HL-60 (cell line): ENCODE measurements around the gene ITGB3.

Experiments
- DNase-seq, 2 experiments: peaks; one replicate each; pipeline ENCODE4 v3.0.0-alpha.2; 2010 to 2020; ENCODE audit warnings: low read depth in 1 of 2, low spot score in 1 of 2
- H3K27ac ChIP-seq: fragments of 250-450 bp; sonication (Bioruptor Pico); replicated peaks from 2 replicates; pipeline ENCODE4 v1.5.1; 2020; ENCODE audit warnings: mild to moderate bottlenecking, moderate library complexity
- H3K27me3 ChIP-seq: fragments of 250-450 bp; sonication (Bioruptor Pico); 2 replicates; pipeline ENCODE4 v1.5.1; 2021; ENCODE audit warnings: mild to moderate bottlenecking, moderate library complexity; ENCODE audit not compliant: insufficient read depth, poor library complexity, severe bottlenecking
- H3K4me3 ChIP-seq: replicated peaks from 2 replicates; pipeline ENCODE4 v1.5.1; 2011; ENCODE audit warnings: mild to moderate bottlenecking, control low read depth, low read length; ENCODE audit not compliant: insufficient read depth
- CTCF ChIP-seq: IDR thresholded peaks from one replicate; pipeline ENCODE4 v1.5.1; 2011; ENCODE audit warnings: low read length, control low read depth, inconsistent platforms; ENCODE audit not compliant: insufficient read depth
- GABPA ChIP-seq: IDR thresholded peaks from 2 replicates; pipeline ENCODE4 v1.6.1; 2012; ENCODE audit warnings: low read depth
- POLR2AphosphoS5 ChIP-seq: IDR thresholded peaks from 2 replicates; pipeline ENCODE4 v1.6.1; 2012; ENCODE audit warnings: low read depth
- REST ChIP-seq: IDR thresholded peaks from 2 replicates; pipeline ENCODE4 v1.6.1; 2012; ENCODE audit warnings: low read depth; ENCODE audit not compliant: insufficient replicate concordance
- SPI1 ChIP-seq: IDR thresholded peaks from 2 replicates; pipeline ENCODE4 v1.6.1; 2012; ENCODE audit warnings: low read depth, mild to moderate bottlenecking, borderline replicate concordance

ITGB3 gene

GRCh38 chr17:47205419-47205963 lies 48.1 kb upstream of the ITGB3 start:
- no peaks in the 10 kb centered on the region for H3K27me3 ChIP-seq
- DNase-seq, result no peak
- H3K4me3 ChIP-seq, result no peak overlapping the region
- no peak for TF ChIP-seq GABPA
- H3K27ac ChIP-seq, result no peak overlapping the region

- Histone ChIP-seq H3K27ac (no peak overlapping the region), H3K4me3 (no peak overlapping the region), H3K27me3 (no peaks in the 10 kb centered on the region)
- DNase-seq, result no peak
- TF ChIP-seq POLR2AphosphoS5 (no peak), CTCF (no peak), REST (no peak), SPI1 (no peak), GABPA (no peak)
Measured at GRCh38 chr17:47207143-47208067, 46.2 kb upstream of the ITGB3 start.

GRCh38 chr17:47208744-47209488 lies 44.7 kb upstream of the ITGB3 start, which contains the start of gene MYL4:
MYL4 (plus strand) TSS chr17:47209348; CDS start chr17:47209423, 75 bp downstream.
- TF ChIP-seq REST, result no peak
- TF ChIP-seq SPI1, result no peak
- no peak for TF ChIP-seq GABPA
- TF ChIP-seq POLR2AphosphoS5, result no peak
- no peak for TF ChIP-seq CTCF
- Histone ChIP-seq H3K4me3 (no peak within 1 kb of the TSS), H3K27me3 (no peaks in the 10 kb centered on the region), H3K27ac (no peak within 1 kb of the TSS)
- no peak for DNase-seq

- Histone ChIP-seq H3K4me3 (no peak overlapping the region), H3K27me3 (no peaks in the 10 kb centered on the region), H3K27ac (no peak overlapping the region)
- no peak for TF ChIP-seq POLR2AphosphoS5
- DNase-seq, result no peak
Measured at GRCh38 chr17:47209499-47209898, 44.1 kb upstream of the ITGB3 start.
